ENCODE measurements around the gene FOXR2.

GRCh38 chrX:55619547-55619946 is 3.7 kb upstream of the FOXR2 start:
- TF ChIP-seq, protein P1, sequence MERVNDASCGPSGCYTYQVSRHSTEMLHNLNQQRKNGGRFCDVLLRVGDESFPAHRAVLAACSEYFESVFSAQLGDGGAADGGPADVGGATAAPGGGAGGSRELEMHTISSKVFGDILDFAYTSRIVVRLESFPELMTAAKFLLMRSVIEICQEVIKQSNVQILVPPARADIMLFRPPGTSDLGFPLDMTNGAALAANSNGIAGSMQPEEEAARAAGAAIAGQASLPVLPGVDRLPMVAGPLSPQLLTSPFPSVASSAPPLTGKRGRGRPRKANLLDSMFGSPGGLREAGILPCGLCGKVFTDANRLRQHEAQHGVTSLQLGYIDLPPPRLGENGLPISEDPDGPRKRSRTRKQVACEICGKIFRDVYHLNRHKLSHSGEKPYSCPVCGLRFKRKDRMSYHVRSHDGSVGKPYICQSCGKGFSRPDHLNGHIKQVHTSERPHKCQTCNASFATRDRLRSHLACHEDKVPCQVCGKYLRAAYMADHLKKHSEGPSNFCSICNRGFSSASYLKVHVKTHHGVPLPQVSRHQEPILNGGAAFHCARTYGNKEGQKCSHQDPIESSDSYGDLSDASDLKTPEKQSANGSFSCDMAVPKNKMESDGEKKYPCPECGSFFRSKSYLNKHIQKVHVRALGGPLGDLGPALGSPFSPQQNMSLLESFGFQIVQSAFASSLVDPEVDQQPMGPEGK (CRISPR knock-in tag; IDR thresholded peaks at IDR 0.05; ENCODE audit: borderline replicate concordance): no peak
- TF ChIP-seq PPARA (CRISPR knock-in tag; IDR thresholded peaks at IDR 0.05; ENCODE audit: borderline replicate concordance) (no peak), GLIS3 (CRISPR knock-in tag; IDR thresholded peaks at IDR 0.05) (no peak), TSHZ2 (CRISPR knock-in tag; IDR thresholded peaks at IDR 0.05) (no peak), TCF4 (CRISPR knock-in tag; IDR thresholded peaks at IDR 0.05; ENCODE audit: borderline replicate concordance) (no peak), ZFP3 (CRISPR knock-in tag; IDR thresholded peaks at IDR 0.05) (no peak), BACH2 (CRISPR knock-in tag; IDR thresholded peaks at IDR 0.05; ENCODE audit: borderline replicate concordance) (no peak)
- TF ChIP-seq, protein P2, sequence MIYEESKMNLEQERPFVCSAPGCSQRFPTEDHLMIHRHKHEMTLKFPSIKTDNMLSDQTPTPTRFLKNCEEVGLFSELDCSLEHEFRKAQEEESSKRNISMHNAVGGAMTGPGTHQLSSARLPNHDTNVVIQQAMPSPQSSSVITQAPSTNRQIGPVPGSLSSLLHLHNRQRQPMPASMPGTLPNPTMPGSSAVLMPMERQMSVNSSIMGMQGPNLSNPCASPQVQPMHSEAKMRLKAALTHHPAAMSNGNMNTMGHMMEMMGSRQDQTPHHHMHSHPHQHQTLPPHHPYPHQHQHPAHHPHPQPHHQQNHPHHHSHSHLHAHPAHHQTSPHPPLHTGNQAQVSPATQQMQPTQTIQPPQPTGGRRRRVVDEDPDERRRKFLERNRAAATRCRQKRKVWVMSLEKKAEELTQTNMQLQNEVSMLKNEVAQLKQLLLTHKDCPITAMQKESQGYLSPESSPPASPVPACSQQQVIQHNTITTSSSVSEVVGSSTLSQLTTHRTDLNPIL (CRISPR knock-in tag; IDR thresholded peaks at IDR 0.05; ENCODE audit: low read depth): no peak
- TF ChIP-seq, protein P3, sequence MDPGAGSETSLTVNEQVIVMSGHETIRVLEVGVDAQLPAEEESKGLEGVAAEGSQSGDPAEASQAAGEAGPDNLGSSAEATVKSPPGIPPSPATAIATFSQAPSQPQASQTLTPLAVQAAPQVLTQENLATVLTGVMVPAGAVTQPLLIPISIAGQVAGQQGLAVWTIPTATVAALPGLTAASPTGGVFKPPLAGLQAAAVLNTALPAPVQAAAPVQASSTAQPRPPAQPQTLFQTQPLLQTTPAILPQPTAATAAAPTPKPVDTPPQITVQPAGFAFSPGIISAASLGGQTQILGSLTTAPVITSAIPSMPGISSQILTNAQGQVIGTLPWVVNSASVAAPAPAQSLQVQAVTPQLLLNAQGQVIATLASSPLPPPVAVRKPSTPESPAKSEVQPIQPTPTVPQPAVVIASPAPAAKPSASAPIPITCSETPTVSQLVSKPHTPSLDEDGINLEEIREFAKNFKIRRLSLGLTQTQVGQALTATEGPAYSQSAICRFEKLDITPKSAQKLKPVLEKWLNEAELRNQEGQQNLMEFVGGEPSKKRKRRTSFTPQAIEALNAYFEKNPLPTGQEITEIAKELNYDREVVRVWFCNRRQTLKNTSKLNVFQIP (CRISPR knock-in tag; IDR thresholded peaks at IDR 0.05; ENCODE audit: borderline replicate concordance, low read depth): no peak

All from SK-N-SH treated with all-trans-retinoic acid at 6 μM for 48 hours (cell line).